ENCODE measurements around the gene CCDC174.

DNA sequence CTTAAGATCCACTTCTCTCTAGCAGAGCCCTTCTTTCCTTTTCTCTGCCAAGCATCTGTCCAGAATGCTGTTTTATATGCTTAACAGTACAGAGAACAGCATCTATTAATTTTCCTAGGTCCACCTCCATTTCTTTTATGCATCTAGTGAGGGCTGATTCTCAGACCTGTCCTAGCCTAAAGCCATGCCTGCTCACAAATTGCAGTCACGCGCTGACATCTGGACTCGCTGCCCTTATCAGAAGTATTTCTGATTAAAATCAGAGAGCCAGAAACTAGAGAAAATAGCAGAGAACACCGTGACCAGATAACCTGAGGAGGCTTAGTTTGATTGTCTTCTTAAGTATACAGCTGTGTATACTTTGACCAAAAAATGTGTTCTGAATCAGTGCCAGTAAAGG lies 25.3 kb downstream of the CCDC174 start:
- TF ChIP-seq, protein P1, sequence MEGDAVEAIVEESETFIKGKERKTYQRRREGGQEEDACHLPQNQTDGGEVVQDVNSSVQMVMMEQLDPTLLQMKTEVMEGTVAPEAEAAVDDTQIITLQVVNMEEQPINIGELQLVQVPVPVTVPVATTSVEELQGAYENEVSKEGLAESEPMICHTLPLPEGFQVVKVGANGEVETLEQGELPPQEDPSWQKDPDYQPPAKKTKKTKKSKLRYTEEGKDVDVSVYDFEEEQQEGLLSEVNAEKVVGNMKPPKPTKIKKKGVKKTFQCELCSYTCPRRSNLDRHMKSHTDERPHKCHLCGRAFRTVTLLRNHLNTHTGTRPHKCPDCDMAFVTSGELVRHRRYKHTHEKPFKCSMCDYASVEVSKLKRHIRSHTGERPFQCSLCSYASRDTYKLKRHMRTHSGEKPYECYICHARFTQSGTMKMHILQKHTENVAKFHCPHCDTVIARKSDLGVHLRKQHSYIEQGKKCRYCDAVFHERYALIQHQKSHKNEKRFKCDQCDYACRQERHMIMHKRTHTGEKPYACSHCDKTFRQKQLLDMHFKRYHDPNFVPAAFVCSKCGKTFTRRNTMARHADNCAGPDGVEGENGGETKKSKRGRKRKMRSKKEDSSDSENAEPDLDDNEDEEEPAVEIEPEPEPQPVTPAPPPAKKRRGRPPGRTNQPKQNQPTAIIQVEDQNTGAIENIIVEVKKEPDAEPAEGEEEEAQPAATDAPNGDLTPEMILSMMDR (IDR thresholded peaks at IDR 0.05), result no peak
- no peak for TF ChIP-seq POLR2A (IDR thresholded peaks at IDR 0.05)

Data from heart left ventricle (tissue), 13 donors.